DMS 273 (cell line): Measurements from ENCODE around the gene TEKT3.

Experiments used
- DNase-seq: peaks from one replicate; lab custom pipeline; 2025; ENCODE audit not compliant: unreplicated experiment; lab: John Stamatoyannopoulos, UW

Gene TEKT3

GRCh38 chr17:15341385-15341849 is at the start of gene TEKT3:
TEKT3 (minus strand) TSS chr17:15341597; CDS start chr17:15331585, 10,012 bp downstream.
- DNase-seq = peak; percentile 80

DNA sequence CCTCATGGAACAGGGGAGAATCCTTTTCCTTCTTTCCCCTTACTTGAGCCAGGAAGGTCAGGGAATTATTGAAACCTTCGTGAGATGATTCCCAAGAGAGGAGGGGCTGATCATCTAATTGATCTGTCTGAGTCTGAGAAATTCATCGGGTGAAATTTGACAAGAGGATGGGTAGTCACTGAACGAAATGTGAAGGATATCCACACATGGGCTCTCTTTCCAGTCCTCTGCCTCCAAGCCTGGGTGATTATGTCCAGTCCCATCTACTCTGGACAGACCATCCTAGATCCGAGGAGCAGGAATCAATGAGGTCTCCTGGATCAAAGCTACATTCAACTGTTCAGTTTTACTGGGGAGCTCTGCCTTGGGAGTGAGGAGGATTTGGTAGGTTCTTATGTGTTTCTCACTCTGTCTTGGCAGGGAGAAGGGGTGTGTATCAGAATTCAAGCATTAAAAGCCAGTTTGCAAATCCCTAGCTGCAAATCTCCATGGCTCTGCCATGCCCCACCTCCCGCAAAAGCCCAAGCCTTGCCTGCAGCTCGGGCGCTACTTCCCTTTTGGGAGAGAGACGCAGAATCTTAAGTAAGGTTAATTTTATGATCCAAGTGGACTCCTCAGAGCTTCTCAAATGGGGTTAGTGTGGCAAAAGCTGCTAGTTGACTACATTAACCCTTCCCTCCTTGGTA is 47.1 kb upstream of the TEKT3 start:
- DNase-seq = no peak

DNA sequence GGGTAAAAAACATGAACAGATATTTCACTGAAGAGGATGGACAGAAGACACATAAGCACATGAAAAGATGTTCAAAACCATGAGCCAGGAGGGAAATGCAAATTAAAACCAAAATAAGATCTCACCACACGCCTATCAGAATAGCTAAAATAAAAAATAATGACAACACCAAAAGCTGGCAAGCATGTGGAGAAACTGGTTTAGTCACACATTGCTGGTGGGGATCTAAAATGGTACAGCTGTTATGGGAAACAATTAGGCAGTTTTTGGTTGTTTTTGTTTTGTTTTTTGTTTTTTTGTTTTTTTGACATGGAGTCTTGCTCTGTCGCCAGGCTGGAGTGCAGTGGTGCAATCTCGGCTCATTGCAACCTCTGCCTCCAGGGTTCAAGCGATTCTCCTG is 44.7 kb upstream of the TEKT3 start:
- no peak for DNase-seq

DNA sequence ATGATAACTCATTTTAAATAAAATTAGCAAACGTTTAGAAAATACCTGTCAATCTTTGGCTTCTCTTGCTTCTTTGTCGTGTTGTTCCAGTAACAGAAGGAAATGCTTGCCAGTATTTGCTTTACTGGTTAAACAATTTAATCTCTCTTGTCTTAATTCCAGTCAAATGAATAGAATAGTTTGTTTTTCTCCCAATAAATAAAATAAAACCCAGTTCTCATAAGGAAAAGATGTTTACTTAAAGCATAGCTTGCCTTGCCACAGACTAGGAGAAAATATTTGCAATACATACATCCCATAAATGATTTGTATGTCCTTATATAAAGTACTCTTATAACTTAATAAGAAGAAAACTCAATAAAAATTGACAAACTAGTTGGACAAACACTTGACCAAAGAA is 43.9 kb upstream of the TEKT3 start:
- no peak for DNase-seq

DNA sequence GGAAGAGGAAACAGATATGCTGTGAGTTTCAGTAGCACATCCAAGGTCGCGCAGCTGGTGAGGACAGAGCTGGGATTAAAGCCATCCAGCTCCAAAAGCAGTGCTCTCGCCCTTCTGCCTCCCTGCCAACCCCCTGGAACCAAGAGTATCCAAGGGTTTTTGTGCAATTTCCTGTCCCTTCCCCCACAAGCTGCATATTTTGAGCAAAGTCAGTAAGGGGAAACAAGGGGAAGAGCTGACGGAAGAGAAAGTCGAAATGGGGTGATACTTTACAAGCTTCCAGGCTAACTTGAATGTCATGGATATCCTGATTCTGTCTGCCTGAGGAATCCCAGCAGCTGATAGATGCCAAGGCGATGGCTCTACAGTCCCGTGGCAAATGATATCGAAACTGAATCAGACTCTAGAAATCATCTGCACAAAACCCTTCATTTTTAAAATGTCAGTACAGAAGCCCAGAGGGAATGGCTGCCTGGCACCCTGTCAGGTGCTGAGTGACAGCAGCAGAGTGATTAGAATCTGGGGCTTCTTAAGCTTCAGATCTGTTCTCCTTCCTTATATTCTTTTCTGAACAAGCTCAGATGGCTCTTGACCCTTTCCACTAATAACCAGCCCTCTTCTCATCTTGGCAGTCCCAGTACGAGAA is 42.9 kb upstream of the TEKT3 start:
- no peak for DNase-seq

- DNase-seq = no peak
These were observed 41.5 kb upstream of the TEKT3 start for GRCh38 chr17:15382914-15383313.

GRCh38 chr17:15381707-15382106 is 40.3 kb upstream of the TEKT3 start:
- no peak for DNase-seq

GRCh38 chr17:15380446-15380845 is 39.0 kb upstream of the TEKT3 start:
- no peak for DNase-seq

DNA sequence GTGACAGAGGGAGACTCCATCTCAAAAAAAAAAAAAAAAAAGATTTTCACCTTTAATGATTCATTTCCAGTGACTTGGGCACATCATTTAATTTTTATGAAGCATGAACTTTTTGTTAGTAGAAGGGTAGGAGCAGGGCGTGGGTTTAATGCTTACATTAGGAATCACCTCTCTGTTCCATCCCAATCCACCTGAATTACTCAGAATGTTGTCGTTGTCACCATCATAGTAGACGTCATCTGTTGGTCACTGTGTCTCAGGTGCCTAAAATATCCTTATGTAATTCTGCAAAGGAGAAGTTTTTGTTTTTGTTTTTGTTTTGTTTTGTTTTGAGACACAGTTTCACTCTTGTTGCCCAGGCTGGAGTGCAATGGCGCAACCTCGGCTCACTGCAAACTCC is 38.3 kb upstream of the TEKT3 start:
- DNase-seq = no peak

- no peak for DNase-seq
These were observed 36.8 kb upstream of the TEKT3 start for GRCh38 chr17:15378243-15378642.

DNA sequence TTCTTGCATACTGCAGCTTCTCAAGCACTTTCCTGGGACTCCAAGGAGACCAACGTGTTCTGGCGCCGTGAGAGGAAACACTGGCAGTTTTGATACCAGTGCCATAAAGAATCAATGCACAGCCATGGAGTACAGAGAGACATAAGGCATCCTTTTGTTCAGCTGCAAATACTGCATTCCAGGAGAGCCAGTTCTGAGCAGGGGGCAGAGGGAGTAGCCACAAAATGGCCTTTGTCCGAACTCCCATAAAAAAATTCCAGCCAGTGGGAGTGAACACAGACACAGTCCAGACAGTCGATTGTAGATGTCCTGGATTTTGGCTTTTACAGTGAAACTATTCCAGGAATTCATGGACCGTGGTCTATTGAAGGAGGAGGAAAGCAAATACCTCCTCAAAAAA is 36.2 kb upstream of the TEKT3 start:
- no peak for DNase-seq

- no peak for DNase-seq
These were observed 35.8 kb upstream of the TEKT3 start for GRCh38 chr17:15377200-15377599.

DNA sequence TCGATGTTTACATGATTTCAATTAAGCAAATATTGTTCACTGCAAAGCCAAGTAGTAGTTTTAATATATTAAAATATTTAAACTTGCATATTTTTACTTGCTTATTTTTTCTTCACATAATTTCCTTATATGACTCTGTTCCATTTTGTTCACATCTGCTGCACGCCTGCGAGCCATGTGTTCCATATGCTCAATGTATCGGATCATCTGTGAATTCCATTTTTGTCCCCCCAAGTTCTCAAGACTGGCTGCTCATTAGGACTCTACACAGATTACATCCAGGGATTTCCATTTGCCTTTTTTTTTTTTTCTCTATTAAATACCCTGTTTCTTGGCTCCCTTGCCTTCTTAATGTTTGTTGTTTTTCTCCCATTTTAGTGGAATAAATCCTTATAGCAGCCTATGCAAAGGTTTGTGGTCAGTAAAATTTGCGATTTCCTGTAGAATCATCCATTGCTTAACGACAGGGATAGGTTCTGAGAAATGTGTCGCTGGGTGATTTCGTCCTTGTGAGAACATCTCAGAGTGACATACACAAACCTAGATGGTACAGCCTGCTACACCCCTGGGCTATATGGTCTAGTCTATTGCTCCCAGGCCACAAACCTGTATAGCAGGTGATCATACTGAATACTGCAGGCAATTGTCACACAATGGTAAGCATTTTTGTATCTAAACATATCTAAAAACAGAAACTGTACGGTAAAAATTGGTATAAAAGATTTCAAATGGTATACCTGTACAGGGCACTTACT is 30.2 kb upstream of the TEKT3 start:
- no peak for DNase-seq

GRCh38 chr17:15368600-15368999 is 27.2 kb upstream of the TEKT3 start:
- DNase-seq = no peak

GRCh38 chr17:15366026-15366425 is 24.6 kb upstream of the TEKT3 start:
- DNase-seq = no peak

DNA sequence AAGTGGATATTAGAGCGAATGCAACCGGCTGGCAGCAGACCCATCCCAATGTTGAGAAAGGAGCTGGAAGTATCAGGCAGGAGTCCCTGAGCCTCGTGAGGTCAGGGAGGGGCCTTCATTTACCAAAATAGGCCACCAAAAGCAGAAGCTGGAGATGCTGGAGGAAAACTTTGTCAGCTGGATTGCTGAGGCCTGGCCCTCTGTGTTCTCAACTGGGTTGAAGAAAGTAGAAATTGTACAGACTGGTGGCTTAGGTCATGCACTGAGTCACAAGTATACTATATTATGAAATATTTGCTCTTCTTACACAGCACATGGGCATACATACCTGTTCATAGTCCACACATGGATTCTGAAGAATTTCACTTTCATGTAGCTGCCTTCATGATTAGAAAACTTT is 23.2 kb upstream of the TEKT3 start:
- DNase-seq = no peak

- DNase-seq = no peak
These were observed 22.3 kb upstream of the TEKT3 start for GRCh38 chr17:15363702-15364101.

DNA sequence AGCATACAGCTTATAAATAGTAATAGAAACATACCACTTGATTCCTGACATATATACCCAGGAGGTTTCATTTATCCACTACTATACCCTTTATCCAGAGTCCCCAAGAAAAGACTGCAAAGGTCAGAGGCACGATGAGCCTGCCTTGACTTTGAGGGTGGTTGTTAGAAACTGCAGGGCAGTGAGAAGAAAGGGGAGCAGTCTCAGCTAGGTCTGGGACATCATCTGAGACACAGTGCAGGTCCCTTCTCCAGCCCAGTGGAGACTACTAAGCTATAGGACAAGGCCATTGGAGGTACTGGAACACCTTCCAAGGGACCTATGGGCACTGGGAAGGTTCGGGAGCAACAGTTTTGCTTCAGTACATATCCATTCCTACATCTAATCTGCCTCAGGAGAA is 20.2 kb upstream of the TEKT3 start:
- no peak for DNase-seq

DNA sequence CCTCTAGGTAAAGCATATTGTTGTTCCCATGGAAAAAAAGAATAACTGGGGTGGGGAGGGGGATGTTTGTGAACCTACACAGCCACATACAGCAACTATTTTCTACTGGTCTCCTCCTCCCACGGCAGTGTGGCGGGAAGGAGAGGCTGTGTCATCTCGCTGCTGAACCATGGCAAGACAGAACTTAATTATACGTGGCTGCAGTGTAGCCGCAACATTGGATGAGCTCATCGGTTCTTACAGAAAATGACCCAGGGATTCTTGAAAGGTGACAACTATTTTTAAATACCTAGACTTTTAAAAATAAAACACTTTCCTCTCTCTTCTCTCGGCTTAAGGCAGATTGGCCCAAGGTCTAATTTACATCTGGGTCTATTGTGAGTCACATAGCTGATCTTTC is 19.8 kb upstream of the TEKT3 start:
- no peak for DNase-seq

- no peak for DNase-seq
These were observed 12.9 kb upstream of the TEKT3 start for GRCh38 chr17:15354256-15354655.

DNA sequence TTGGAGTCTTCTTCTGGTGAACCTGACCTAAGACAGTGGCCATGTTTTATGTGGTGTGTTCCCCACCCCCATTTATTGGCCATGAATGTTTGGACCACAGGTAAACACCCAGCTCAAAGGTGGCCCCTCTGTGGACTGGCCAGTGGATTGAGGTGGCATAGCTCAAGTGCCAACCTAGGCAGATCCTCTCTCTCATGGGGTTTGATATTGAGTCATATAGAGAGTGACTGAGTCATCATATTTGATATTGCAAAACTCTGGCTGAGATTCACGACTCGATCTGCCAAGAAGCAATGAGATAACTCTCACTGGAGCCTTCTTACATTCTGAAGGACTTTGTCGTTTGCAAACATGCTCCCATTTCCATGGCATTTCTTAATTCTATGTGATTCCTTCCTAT is 10.5 kb upstream of the TEKT3 start:
- DNase-seq = no peak

DNA sequence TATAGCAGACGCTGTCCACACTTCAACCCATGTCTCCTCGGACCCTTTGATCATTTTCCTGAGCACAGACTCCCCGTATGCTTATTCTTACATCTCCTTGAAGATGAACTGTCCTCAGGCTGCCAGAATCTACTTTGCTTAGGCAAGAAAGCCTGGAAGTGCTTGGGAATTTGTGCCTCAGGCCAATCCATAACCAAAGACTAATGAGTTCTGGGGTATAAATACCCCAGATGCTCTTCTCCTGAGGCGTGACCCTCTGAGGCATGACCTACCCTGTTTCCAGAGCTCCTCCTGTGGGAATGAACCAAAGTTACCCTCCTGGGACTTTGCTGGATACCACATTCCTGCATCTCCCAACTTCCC is 10.1 kb upstream of the TEKT3 start:
- no peak for DNase-seq
